Osteoblast (primary cell): ENCODE measurements around the gene CCDC24. TPM values are rescaled to one million over a fixed set of nuclear protein-coding genes. Genes with fewer than 3 reads are reported as not detected.

Source experiments
- DNase-seq: peaks from one replicate; pipeline ENCODE4 v3.0.0; 2011; ENCODE audit warnings: low spot score, mixed read lengths; ENCODE audit not compliant: insufficient read length; ENCODE audit errors: missing footprints
- H2AFZ ChIP-seq: 2 replicates; pipeline ENCODE4 v1.6.0; 2011; ENCODE audit warnings: mild to moderate bottlenecking, low read length
- H3K27ac ChIP-seq: 2 replicates; pipeline ENCODE4 v1.5.1; 2011; ENCODE audit warnings: mild to moderate bottlenecking, low read depth, low read length, moderate library complexity
- H3K27me3 ChIP-seq: 2 replicates; pipeline ENCODE4 v1.6.0; 2012; ENCODE audit warnings: mild to moderate bottlenecking, control low read depth, inconsistent platforms, low read length, moderate library complexity; ENCODE audit not compliant: insufficient read depth
- H3K36me3 ChIP-seq: 2 replicates; pipeline ENCODE4 v1.5.1; 2011; ENCODE audit warnings: mild to moderate bottlenecking, low read length, control low read depth, moderate library complexity; ENCODE audit not compliant: insufficient read depth
- H3K4me1 ChIP-seq: 2 replicates; pipeline ENCODE4 v1.5.1; 2011; ENCODE audit warnings: mild to moderate bottlenecking, low read length, control low read depth, moderate library complexity; ENCODE audit not compliant: insufficient read depth
- H3K4me2 ChIP-seq: 2 replicates; pipeline ENCODE4 v1.6.0; 2011; ENCODE audit warnings: mild to moderate bottlenecking, low read length; ENCODE audit not compliant: insufficient read depth
- H3K4me3 ChIP-seq: fragments of 200-600 bp; sonication (generic); 3 replicates; pipeline ENCODE4 v1.5.1; 2012; ENCODE audit warnings: mild to moderate bottlenecking, low read length, inconsistent platforms; ENCODE audit not compliant: insufficient read depth
- H3K79me2 ChIP-seq: 2 replicates; pipeline ENCODE4 v1.6.0; 2012; ENCODE audit warnings: mild to moderate bottlenecking, low read length, control low read depth, inconsistent platforms; ENCODE audit not compliant: insufficient read depth
- H3K9me3 ChIP-seq: 2 replicates; pipeline ENCODE4 v1.5.1; 2011; ENCODE audit warnings: low read depth, low read length, control low read depth
- H4K20me1 ChIP-seq: 2 replicates; pipeline ENCODE4 v1.6.0; 2012; ENCODE audit warnings: mild to moderate bottlenecking, low read length, control low read depth; ENCODE audit not compliant: insufficient read depth
- total RNA-seq: library from RNA; depleted of rRNA; stranded (reverse); fragments of >200 nt; gene quantifications from 2 replicates; pipeline ENCODE4 v1.2.3, GENCODE V29; 2012
- TF ChIP-seq, protein P1 (sequence below): IDR thresholded peaks from 2 replicates; pipeline ENCODE4 v1.5.1; 2011; ENCODE audit warnings: mild to moderate bottlenecking, low read depth, low read length, moderate library complexity; ENCODE audit errors: extremely low read depth

Gene CCDC24
- total RNA-seq, 1 donor: 2.9 TPM

GRCh38 chr1:44002606-44003157 is 11.3 kb downstream of the CCDC24 start:
- Histone ChIP-seq H2AFZ (no peak overlapping the region), H3K27me3 (no peaks in the 10 kb centered on the region), H3K79me2 (no peaks in the 10 kb centered on the region), H3K4me2 (no peak overlapping the region), H3K36me3 (no peaks in the 10 kb centered on the region), H3K9me3 (no peaks in the 10 kb centered on the region), H3K4me3 (no peak overlapping the region), H4K20me1 (no peaks in the 10 kb centered on the region), H3K27ac (no peak overlapping the region), H3K4me1 (peaks cover 3% of the 10 kb centered on the region)
- TF ChIP-seq, protein P1, sequence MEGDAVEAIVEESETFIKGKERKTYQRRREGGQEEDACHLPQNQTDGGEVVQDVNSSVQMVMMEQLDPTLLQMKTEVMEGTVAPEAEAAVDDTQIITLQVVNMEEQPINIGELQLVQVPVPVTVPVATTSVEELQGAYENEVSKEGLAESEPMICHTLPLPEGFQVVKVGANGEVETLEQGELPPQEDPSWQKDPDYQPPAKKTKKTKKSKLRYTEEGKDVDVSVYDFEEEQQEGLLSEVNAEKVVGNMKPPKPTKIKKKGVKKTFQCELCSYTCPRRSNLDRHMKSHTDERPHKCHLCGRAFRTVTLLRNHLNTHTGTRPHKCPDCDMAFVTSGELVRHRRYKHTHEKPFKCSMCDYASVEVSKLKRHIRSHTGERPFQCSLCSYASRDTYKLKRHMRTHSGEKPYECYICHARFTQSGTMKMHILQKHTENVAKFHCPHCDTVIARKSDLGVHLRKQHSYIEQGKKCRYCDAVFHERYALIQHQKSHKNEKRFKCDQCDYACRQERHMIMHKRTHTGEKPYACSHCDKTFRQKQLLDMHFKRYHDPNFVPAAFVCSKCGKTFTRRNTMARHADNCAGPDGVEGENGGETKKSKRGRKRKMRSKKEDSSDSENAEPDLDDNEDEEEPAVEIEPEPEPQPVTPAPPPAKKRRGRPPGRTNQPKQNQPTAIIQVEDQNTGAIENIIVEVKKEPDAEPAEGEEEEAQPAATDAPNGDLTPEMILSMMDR: peak; percentile 5
- DNase-seq: no peak

DNA sequence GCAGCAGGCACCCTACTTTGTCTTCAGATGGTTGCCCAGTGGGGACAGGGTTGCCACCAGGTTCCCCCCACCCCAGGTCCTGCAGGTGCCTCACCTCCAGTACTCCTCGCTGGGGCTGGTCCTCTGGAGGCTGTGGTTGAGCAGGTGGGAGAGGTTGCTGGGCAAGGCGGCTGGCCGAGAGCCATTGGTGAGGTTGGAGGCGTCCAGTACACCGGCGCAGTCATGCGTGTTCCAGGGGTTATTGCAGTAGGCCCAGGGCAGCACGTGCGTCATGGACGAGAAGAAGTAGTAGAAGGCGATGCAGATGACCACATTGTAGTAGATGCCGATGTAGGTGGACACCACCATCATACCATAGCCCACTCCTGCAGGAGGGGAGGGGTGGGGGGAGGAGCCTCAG is 16.9 kb downstream of the CCDC24 start:
- Histone ChIP-seq H3K79me2 (no peaks in the 10 kb centered on the region), H3K4me2 (no peak overlapping the region), H4K20me1 (no peaks in the 10 kb centered on the region), H3K36me3 (no peaks in the 10 kb centered on the region), H3K27ac (no peak overlapping the region), H2AFZ (no peak overlapping the region), H3K4me3 (no peak overlapping the region), H3K4me1 (peaks cover 4% of the 10 kb centered on the region), H3K9me3 (no peaks in the 10 kb centered on the region), H3K27me3 (no peaks in the 10 kb centered on the region)
- no peak for DNase-seq
- TF ChIP-seq, protein P1: no peak

DNA sequence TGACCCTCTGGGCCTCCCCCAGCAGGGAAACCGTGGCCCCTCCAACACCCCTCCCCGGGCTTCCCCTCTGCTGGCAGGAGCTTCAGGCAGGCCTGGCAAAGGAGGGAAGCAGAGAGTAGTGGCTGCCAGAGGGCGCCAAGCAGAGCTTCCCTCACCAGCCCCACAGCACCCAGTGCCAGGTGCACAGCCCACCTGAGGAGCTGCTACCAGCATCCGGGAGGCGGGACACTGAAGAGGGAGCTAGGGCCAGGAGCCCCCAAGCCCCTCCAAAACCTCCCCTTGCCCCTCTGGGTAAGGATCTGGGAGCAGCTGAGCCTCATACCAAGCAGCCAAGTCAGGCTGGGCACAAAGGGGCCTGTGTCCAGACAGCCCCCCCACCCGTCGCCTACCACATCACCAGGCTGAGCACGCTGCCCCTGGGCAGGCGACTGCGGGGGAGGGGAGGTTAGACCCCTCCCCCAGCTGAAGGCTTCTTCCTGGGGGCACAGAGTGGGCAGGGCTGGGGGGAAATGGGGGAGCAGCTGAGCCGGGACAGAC is 19.6 kb downstream of the CCDC24 start:
- H3K4me1 ChIP-seq: peaks cover 27% of the 10 kb centered on the region
- no peak overlapping the region for H2AFZ ChIP-seq
- no peaks in the 10 kb centered on the region for H4K20me1 ChIP-seq
- DNase-seq: no peak
- H3K79me2 ChIP-seq: no peaks in the 10 kb centered on the region
- H3K27ac ChIP-seq: no peak overlapping the region
- H3K9me3 ChIP-seq: no peaks in the 10 kb centered on the region
- TF ChIP-seq, protein P1: no peak
- H3K27me3 ChIP-seq: no peaks in the 10 kb centered on the region
- H3K36me3 ChIP-seq: no peaks in the 10 kb centered on the region
- H3K4me2 ChIP-seq: no peak overlapping the region
- H3K4me3 ChIP-seq: no peak overlapping the region

DNA sequence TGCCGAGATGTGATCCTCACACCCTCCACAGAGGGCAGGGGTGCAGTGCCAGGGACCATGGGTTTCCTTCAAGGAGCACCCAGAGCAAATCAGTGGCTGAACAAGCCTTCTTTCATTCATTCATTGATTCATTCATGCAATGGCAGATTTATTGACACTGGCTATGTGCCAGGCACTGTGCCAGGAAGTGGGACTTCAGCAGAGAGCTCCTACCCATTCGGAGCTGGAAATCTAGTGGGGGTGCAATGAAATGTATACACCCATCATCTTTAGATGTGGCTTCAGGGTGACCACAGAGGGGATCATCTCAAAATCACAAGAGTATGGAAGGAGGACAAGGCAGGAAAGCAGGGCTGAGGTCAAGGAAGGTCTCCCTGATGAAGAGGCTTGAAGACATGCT is 21.0 kb downstream of the CCDC24 start:
- no peak for DNase-seq
- H3K9me3 ChIP-seq: no peaks in the 10 kb centered on the region
- no peaks in the 10 kb centered on the region for H3K79me2 ChIP-seq
- H2AFZ ChIP-seq: no peak overlapping the region
- H3K4me1 ChIP-seq: peaks cover 27% of the 10 kb centered on the region
- no peaks in the 10 kb centered on the region for H3K36me3 ChIP-seq
- H3K4me2 ChIP-seq: no peak overlapping the region
- no peaks in the 10 kb centered on the region for H3K27me3 ChIP-seq
- H3K4me3 ChIP-seq: no peak overlapping the region
- H4K20me1 ChIP-seq: no peaks in the 10 kb centered on the region
- H3K27ac ChIP-seq: no peak overlapping the region
- TF ChIP-seq, protein P1: no peak
